HAP-1 (cell line): ENCODE measurements around the gene CMIP.

Experiments used
- DNase-seq, 2 experiments: peaks; one replicate each; pipeline ENCODE4 v3.0.0-alpha.2; 2016 to 2020; ENCODE audit warnings: low spot score in 2 of 2
- H3K27me3 ChIP-seq: fragments of 250-450 bp; sonication (Bioruptor Pico); 2 replicates; pipeline ENCODE4 v1.5.1; 2020; ENCODE audit warnings: low read depth, mild to moderate bottlenecking, moderate library complexity
- H3K36me3 ChIP-seq: fragments of 250-450 bp; sonication (Bioruptor Pico); replicated peaks from 2 replicates; pipeline ENCODE4 v1.5.1; 2020; ENCODE audit warnings: mild to moderate bottlenecking
- H3K4me1 ChIP-seq: fragments of 250-450 bp; sonication (Bioruptor Pico); 2 replicates; pipeline ENCODE4 v1.5.1; 2020; ENCODE audit warnings: mild to moderate bottlenecking
- H3K4me3 ChIP-seq: fragments of 250-450 bp; sonication (Bioruptor Pico); 2 replicates; pipeline ENCODE4 v1.5.1; 2020; ENCODE audit warnings: mild to moderate bottlenecking, moderate library complexity
- H3K9me3 ChIP-seq: fragments of 250-450 bp; sonication (Bioruptor Pico); 2 replicates; pipeline ENCODE4 v1.5.1; 2020; ENCODE audit warnings: mild to moderate bottlenecking, moderate library complexity
- in situ Hi-C: fragments of 300-500 bp; cut with MboI; formaldehyde crosslinking; loops from 3 replicates; pipeline ENCODE4 v1.14.3; 2020; ENCODE audit warnings: low sequenced_read_pairs, inconsistent platforms, mixed read lengths

The CMIP gene

DNA sequence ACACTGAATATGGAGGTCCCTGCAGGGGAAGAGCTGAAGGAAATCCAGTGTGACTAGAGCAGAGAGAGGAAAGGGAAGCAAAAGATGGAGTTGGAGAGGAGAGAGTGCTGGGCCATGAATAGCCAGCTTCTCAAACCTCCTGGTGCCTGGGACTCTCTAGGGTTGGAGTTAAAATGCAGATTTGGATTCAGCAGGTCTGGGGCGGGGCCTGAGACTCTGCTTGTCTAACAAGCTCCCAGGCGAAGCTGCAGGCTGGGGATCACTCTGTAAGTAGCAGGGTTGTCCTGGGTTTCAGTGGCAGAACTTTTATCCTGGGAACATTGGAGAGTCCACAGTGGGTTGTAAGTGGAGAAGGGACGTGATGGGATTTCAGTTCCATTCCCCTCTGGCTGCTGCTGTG is 231.1 kb downstream of the CMIP start:
- H3K36me3 ChIP-seq: peaks cover 7% of the 10 kb centered on the region
- DNase-seq: no peak
- in situ Hi-C loops: no loop called here
- H3K4me3 ChIP-seq: no peak overlapping the region
- H3K27me3 ChIP-seq: no peaks in the 10 kb centered on the region
- H3K4me1 ChIP-seq: no peaks in the 10 kb centered on the region
- H3K9me3 ChIP-seq: no peaks in the 10 kb centered on the region

DNA sequence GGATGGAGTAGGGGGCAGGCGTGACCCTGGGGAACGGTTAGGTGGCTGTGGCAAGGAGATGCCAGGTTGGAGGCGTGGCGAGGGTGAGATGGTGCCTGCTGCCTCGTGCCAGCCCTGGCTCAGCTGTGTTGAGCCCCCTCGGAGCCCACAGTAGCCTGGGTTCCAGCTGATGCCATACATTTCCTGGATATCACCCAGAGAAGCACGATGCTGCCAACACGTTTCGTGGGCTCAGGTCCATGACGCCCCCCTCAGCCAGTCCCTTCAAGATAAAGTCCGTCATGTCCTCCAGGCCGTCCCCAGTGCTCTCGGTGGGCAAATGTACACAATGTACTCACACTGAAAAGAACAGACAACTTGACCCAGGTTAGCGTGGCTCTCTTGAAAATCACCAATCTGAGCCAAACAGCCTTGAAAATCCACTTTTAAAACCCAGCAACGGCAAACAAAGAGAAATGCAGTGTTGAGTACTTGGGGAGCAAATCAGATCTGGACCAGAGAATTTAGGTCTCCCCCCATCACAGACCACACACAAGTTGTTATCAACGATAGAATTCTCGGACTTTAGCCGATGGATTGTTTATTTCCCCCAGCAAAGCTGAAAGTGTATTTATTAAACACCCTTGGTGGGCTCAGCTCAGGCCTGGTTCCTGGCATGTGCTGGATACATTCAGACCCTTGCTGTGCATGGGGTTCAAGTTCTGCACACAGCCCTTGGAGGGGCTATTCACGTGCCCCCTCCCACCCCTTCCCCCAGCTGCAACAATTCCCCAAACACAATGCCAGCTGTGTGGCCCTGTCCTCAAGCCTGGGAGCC is 231.7 kb downstream of the CMIP start:
- Histone ChIP-seq H3K4me3 (no peak overlapping the region), H3K9me3 (no peaks in the 10 kb centered on the region), H3K4me1 (no peaks in the 10 kb centered on the region), H3K36me3 (peaks cover 11% of the 10 kb centered on the region), H3K27me3 (no peaks in the 10 kb centered on the region)
- in situ Hi-C loops: no loop called here
- DNase-seq: no peak

DNA sequence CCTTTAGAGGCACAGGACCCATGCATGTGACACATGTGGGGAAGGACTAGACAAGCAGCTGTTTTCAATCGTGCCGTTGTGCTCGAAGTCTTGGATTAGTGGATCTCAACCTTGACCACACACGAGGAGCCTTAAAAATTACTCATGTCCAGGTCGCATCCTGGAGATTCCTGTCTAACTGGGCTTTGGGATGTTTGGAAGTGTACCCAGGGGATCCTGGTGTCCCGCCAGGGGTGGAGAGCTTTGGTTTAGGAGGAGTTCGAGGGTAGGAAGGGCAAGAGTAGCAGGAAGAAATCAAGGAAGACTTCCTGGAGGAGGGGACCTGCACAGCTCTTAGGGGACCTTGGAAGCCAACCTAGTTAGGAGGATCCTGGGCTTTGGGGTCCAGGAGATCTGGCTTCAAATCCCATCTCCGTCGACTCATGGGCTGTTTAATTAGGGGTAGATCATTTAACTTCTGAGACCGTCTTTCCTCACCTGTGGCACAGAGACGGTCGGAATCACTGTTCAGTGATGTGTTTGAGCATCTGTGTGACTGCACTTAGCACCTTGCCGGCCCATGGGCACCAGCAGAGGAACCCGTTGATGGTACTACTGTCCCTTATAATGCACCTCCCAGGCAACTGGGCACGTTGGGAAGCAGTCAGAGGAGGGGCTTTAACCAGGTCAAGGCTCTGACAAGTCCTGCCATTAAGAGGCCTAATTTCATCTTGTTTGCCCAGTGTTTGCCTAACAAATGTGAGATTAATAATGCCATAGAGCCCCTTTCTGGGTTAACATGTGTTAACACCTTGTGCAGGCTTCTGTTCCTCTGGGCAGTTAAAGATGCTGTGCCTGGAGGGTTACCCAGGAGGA is 232.5 kb downstream of the CMIP start:
- Histone ChIP-seq H3K9me3 (no peaks in the 10 kb centered on the region), H3K36me3 (peaks cover 11% of the 10 kb centered on the region; the same call in 1 of the 2 replicates), H3K27me3 (no peaks in the 10 kb centered on the region), H3K4me3 (no peak overlapping the region), H3K4me1 (no peaks in the 10 kb centered on the region)
- in situ Hi-C loops: no loop called here
- DNase-seq: no peak

DNA sequence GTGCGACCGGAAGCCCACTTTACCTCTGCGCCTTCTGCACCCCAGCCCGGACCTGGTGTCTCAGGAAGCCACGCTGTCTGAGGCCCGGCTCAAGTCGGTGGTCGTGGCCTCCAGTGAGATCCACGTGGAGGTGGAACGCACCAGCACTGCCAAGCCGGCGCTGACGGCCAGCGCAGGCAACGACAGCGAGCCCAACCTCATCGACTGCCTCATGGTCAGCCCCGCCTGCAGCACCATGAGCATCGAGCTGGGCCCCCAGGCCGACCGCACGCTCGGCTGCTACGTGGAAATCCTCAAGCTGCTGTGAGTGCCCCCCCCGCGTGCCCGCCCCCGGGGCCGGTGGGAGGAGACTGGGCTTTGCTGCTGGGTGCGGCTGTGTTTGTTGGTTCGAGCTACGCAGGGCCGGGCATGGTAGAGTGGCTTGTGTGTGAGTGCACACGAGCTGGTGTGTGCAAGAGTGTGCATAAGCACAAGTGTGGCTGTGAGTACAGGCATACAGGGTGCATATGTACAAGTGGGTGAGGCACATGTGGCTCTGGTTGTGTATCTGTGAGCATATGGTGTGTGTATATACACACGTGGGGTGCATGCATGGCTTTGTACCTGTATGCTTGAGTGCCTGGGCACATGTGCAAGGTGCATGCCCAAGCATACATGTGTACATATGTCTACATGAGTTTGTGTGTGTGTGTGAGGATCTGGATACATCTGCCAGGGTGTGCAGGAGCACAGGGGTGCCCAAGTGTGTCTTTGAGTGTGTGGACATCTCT is 233.9 kb downstream of the CMIP start:
- no peak for DNase-seq
- no peak overlapping the region for H3K4me3 ChIP-seq
- peaks cover 9% of the 10 kb centered on the region; the same call in 1 of the 2 replicates for H3K36me3 ChIP-seq
- no peaks in the 10 kb centered on the region for H3K9me3 ChIP-seq
- H3K4me1 ChIP-seq: no peaks in the 10 kb centered on the region
- H3K27me3 ChIP-seq: no peaks in the 10 kb centered on the region
- in situ Hi-C loops: no loop called here

DNA sequence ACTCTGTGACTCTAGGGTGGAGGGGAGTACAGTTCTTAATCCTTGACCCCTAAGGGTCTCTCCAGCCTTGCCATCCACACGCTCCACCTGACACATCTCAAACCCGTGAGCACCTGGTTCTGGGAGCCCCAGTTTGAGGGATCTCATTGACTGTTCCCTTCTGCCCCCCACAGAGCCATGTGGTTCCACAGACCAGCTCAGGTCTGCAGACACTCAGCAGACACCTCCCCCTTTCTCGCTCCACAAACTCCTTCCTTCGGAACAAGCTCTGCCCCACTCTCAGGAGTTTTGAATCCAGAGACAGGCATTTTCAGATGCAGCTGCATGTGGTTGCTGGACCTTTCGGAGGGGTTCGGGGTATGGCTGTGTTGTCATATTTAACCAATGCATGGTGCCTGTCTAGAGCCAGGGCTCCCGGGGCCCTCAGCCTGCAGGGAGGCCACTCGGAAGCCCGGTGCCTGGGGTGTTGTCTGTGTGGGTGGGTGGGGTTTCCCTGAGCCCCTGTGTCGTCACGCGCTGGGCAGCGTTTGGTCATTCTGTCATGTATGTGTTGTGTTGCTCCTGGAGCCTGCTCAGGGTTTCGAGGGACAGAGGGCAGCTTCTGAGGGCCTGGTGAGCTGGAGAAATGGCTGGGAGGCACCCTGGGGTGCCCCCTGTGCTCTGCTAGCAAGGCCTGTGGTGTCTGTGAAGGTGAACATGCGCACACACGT is 235.3 kb downstream of the CMIP start:
- no peaks in the 10 kb centered on the region for H3K9me3 ChIP-seq
- in situ Hi-C loops: no loop called here
- no peaks in the 10 kb centered on the region for H3K4me1 ChIP-seq
- no peak overlapping the region for H3K4me3 ChIP-seq
- H3K36me3 ChIP-seq: peaks cover 8% of the 10 kb centered on the region; the same call in 1 of the 2 replicates
- DNase-seq: no peak
- H3K27me3 ChIP-seq: no peaks in the 10 kb centered on the region

DNA sequence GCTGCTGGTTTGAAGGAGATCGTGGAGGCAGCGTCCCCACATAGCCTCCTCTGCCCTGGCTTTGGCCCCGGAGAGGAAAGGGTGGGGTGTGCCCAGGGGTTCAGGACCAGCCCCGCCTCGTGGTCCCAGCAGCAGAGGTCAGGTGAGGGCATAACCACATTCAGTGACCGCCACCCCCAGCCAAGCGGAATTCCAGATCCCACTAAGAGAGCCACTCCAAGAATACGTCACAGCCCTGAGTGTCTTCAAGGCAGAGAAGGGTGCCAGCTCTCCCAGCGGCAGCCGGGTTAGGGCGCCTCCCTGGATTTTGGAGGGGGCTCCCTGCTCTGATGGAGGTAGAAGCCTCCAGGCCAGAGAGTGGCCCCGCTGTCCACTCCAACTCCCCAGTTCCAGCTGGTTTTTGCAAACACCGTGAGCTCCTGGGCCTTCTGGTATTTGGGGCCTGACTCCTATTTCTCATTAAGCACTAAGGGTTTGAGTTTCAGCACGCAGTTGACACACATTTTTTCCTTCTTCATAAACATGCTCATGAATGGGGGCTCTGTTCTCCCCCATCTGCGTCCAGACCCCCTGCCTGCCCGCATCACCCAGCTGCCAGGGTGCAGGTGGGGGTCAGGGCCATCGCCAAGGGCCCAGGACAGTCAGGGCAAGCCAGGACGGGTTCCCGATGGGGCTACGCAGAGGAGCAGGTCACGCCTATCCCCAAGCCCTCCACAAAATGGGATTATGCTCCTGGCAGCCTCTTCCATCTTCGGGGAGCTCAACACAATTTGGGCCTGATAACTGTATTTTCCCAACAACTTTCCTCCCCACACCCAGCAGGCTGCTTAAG is 236.1 kb downstream of the CMIP start:
- no peaks in the 10 kb centered on the region for H3K9me3 ChIP-seq
- H3K4me1 ChIP-seq: no peaks in the 10 kb centered on the region
- H3K27me3 ChIP-seq: no peaks in the 10 kb centered on the region
- DNase-seq: no peak
- in situ Hi-C loops: no loop called here
- no peak overlapping the region for H3K4me3 ChIP-seq
- peaks cover 8% of the 10 kb centered on the region; the same call in 1 of the 2 replicates for H3K36me3 ChIP-seq

DNA sequence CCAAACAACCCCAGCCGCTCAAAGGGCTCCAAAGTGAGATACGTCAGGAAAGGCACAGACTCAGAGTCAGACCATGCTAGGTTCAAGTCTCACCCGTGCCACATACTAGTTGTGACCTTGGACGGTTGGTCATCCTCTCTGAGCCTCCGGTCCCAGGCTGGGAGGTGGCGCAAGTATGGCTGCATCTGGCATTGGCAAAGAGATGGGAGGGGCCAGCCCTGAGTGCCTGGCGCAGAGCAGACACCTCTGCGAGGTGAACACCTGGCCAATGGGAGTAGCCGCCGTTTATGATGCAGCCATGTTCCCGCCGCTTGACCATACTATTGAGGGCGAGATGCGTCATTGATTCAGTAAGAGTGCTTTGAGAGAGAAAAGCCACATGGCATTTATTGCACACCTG is 236.7 kb downstream of the CMIP start:
- Histone ChIP-seq H3K4me3 (no peak overlapping the region), H3K4me1 (no peaks in the 10 kb centered on the region), H3K9me3 (no peaks in the 10 kb centered on the region), H3K27me3 (no peaks in the 10 kb centered on the region), H3K36me3 (peaks cover 8% of the 10 kb centered on the region; the same call in 1 of the 2 replicates)
- in situ Hi-C loops: no loop called here
- DNase-seq: no peak

DNA sequence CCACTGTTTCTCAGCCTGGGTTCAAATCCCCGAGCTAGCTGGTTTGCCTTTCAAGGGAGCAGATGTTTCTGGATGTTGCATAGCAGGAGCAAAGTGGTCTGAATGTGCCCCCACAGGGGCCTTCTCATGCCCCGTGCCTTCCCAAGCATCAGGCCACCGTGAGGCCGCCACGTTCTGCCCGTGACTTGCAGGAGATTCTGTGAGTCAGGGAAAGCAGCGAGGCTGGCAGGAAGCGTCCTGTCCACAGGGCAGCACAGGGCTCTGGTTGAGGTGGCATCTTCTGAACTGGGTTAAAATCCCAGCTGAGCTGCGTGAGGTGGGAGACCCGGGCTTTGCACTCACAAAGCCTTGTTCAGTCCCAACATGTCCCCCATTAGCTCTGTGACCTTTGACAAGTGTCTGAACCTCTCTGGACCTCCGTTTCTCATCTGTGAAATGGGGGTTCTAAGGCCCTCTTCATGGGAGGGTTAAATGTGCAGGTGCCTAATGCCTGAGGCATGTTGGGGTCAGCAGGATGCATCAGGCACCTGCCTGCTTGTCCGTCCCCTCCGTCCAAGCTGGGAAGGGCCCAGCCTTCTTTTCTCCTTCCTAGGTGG is 239.7 kb downstream of the CMIP start:
- no peak for DNase-seq
- Histone ChIP-seq H3K36me3 (peaks cover 8% of the 10 kb centered on the region; the same call in 1 of the 2 replicates), H3K9me3 (no peaks in the 10 kb centered on the region), H3K4me3 (no peak overlapping the region), H3K4me1 (no peaks in the 10 kb centered on the region), H3K27me3 (no peaks in the 10 kb centered on the region)
- in situ Hi-C loops: no loop called here

DNA sequence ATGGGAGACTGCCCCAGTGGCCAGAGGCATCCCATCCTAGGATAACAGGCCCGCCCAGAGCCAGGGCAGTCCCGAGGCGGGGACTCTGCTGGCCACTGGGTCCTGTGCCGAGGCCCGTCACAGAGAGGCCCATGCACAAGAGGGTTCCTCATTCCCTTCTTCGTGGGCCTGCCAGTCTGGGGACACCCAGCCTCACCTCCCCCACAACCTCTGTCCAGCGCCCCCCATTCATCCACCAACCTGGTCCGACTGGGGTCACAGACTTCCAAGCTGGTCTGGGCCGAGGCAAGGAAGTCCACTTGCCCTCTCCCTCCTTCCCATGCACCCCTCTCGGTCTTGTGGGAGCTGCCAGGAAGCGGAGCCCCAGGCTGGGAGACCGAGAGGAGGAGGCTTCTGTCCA is 240.3 kb downstream of the CMIP start:
- Histone ChIP-seq H3K4me1 (no peaks in the 10 kb centered on the region), H3K27me3 (no peaks in the 10 kb centered on the region), H3K4me3 (no peak overlapping the region), H3K36me3 (peaks cover 5% of the 10 kb centered on the region; the same call in 1 of the 2 replicates), H3K9me3 (no peaks in the 10 kb centered on the region)
- in situ Hi-C loops: no loop called here
- DNase-seq: no peak

DNA sequence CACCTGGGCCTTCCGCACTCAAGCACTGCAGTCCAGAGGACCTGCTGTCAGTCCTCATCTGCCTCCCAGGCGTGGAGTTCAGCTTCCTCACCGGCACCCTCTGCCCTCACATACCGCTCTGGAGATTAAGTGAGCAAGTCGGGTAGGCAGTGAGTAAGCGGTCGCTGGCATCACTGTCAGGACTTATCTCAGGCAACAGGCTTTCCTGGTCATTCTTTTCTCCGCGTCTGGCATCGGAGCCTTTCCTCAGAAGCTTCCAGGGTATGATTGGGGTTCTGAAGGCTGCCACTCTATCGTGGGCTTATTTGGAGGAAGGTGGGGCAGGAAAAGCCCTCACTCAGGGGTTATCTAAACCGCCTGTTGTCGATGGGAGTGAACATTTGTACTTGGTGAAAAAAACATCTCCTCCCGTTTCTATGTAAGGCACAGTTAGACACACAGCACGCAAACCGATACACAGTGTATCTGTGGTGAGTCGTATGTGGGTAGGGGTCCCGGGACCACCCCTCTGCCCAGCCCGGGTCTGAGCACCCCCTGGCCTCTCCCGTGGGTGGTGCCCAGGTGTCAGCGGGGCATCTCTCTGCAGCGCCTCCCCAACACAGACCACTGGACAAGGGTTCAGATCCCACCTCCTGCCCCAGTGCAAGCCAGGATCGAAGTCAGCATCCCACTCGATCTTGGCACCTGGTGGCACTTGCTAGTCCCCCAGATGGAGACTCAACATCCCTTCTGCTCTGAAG is 242.0 kb downstream of the CMIP start:
- Histone ChIP-seq H3K9me3 (no peaks in the 10 kb centered on the region), H3K36me3 (no peaks in the 10 kb centered on the region), H3K4me3 (no peak overlapping the region), H3K27me3 (no peaks in the 10 kb centered on the region), H3K4me1 (no peaks in the 10 kb centered on the region)
- DNase-seq: no peak
- in situ Hi-C loops: no loop called here

DNA sequence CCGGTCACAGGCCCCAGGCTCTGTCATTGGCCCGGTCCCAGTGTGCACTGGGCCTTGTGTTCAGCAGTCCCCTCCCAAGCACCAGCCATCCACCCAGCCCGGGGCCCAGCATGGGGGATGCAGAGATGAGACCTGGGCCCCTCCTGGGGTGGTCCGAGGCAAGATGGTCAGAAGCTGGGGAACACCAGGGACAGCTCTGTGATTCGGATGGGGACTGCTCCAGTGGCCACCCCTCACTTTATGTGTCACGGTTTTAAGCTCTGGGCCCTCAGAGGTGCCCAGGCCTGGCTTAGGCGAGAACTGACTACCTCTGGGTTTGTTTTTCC is 242.5 kb downstream of the CMIP start:
- H3K36me3 ChIP-seq: no peaks in the 10 kb centered on the region
- DNase-seq: no peak
- H3K9me3 ChIP-seq: no peaks in the 10 kb centered on the region
- in situ Hi-C loops: no loop called here
- H3K27me3 ChIP-seq: no peaks in the 10 kb centered on the region
- H3K4me3 ChIP-seq: no peak overlapping the region
- no peaks in the 10 kb centered on the region for H3K4me1 ChIP-seq

DNA sequence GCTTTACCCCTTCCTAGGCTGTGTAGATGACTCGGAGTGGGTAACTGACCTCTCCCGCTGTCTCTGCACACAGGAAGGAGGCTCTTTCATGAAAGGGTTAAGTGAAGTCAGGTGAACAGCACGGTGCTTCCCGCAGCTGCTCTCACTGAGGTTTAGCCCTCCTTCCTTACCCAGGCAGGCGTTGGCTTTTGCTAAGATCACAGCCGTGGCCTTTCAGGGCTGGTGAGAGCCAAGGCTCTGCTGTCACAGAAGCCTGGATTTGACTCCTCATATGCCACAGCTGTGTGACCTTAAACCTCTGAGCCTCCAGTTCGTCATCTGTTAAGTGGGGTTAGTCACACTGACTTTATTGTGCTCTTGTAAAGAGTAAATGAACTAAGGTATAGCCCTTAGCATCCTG is 243.6 kb downstream of the CMIP start:
- Histone ChIP-seq H3K4me3 (no peak overlapping the region), H3K9me3 (no peaks in the 10 kb centered on the region), H3K36me3 (peaks cover under 1% of the 10 kb centered on the region), H3K4me1 (no peaks in the 10 kb centered on the region), H3K27me3 (no peaks in the 10 kb centered on the region)
- DNase-seq: no peak
- in situ Hi-C loops: no loop called here
